Pancreas (tissue), 10 donors: ENCODE results near the gene VSIR. TPM values are rescaled to one million over a fixed set of nuclear protein-coding genes. Genes with fewer than 3 reads are reported as not detected.

Experiments
- ATAC-seq, 4 donors: fragments of 200-7000 bp; cut with Tn5 transposase; one replicate each; pipeline versions ENCODE4 v1.8.0 to v1.9.1; 2020; ENCODE audit warnings: mild to moderate bottlenecking in 4 of 4, moderate library complexity in 4 of 4
- DNase-seq, 6 donors: peaks; one replicate each; pipeline ENCODE4 v3.0.0-alpha.2; 2020
- FAIRE-seq: peaks from 2 replicates; lab custom pipeline; 2012; peaks lifted over from hg19 to GRCh38; lab: Jason Lieb, UNC
- H3K27ac ChIP-seq, 4 donors: fragments of 200-600 bp; sonication (generic); 1 replicate in 3 of 4; 2 replicates in 1 of 4; pipeline versions ENCODE4 v1.5.0 to v1.8.0; 2020
- H3K27me3 ChIP-seq, 4 donors: fragments of 200-600 bp; one replicate each; pipeline ENCODE4 v1.8.0; 2021
- H3K36me3 ChIP-seq, 3 donors: fragments of 200-600 bp; sonication (generic) in 1 of 3; one replicate each; pipeline versions ENCODE4 v1.5.0 to v1.8.0; 2020 to 2021
- H3K4me1 ChIP-seq, 3 donors: fragments of 200-600 bp; one replicate each; pipeline ENCODE4 v1.8.0; 2021
- H3K4me3 ChIP-seq, 4 donors: fragments of 200-600 bp; sonication (generic) in 2 of 4; one replicate each; pipeline versions ENCODE4 v1.5.0 to v1.8.0; 2020 to 2021
- H3K9me3 ChIP-seq, 4 donors: fragments of 200-600 bp; one replicate each; pipeline ENCODE4 v1.8.0; 2021
- WGBS, 2 donors: extraction: QIAGEN DNeasy Blood & Tissue Kit; methylation state at CpG; one replicate each; pipeline ENCODE4 v1.1.7; 2013; 5-methylcytosine and 5-hydroxymethylcytosine counted together
- intact Hi-C, 3 donors: fragments of 100-400 bp; cut with DNase I; formaldehyde crosslinking; loops; one replicate each; pipeline versions ENCODE4 v1.11.1 to v1.14.2; 2022
- polyA plus RNA-seq, 2 donors: library from polyadenylated mRNA; stranded (reverse); fragments of 200-250 nt; gene quantifications; one replicate each; pipeline ENCODE4 v1.2.3, GENCODE V29; 2013
- total RNA-seq, 6 donors: library from RNA; stranded (reverse); fragmentation: NEBNext Ultra II Directional in 4 of 6; extraction: Animal tissue kit (Norgen Biotek cat#: 25700) in 4 of 6; gene quantifications; one replicate each; pipeline versions ENCODE4 v1.2.1 to v1.2.4, GENCODE V29; 2021 to 2023
- TF ChIP-seq, protein P1 (sequence below), 4 donors: fragments of 200-600 bp; sonication (generic) in 3 of 4; IDR thresholded peaks; one replicate each; pipeline versions ENCODE4 v1.5.0 to v1.8.0; 2021; ENCODE audit warnings: antibody characterized with exemption in 4 of 4
- donor health status: healthy with polysubstance abuse.
- donor health status: DM: no; HTN: no; CAD: no; lungs with moderate emphysema.
- donor health status: DM: no; HTN: no; CAD: no.
- donor health status: control.
- donor health status: control.
- donor health status: Bipolar disorder and iron deficiency.
- donor health status: DM: yes; HTN: yes; CAD: no.
- donor health status: DM: no; HTN: no; CAD: no.
- donor health status: DM: no; HTN: no; CAD: no.
- donor health status: DM: yes; HTN: yes; CAD: no.

Gene VSIR
- total and polyA plus RNA-seq, 8 donors: 3.7 to 27.6 (median 9.3) TPM

DNA sequence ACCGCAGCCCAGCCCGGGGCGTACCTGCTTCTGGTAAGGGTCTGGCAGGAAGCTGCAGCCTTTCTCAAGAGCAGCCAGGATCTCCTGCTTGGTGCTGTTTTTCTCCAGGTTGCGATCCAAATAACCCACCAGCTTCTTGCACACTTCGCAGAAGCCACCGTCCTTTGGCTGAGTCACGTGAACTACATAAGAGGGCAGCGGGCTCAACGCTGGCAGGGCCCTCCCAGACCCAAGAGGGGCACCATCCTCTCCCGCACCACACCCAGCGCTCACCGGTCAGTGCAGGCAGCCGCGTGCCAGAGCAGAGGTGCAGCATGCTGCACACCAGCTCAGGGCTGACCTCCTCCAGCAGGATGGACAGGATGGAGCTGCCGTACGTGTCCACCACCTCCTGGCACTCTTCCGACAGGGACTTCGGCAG, 46.1 kb upstream of the VSIR start:
- H3K36me3 ChIP-seq: peaks cover 16 to 91% (median 52%) of the 10 kb centered on the region in 3 donors
- ATAC-seq (no peak), FAIRE-seq (no peak), DNase-seq (peak in 1 of 6 donors; percentile 64)
- intact Hi-C loops: loop anchor here in 1 of 3 donors (10.0 kb wide), 1 partner anchor 435 kb away; no protein-coding TSS in a partner anchor
- no peak overlapping the region for H3K27ac ChIP-seq
- no peaks in the 10 kb centered on the region for H3K4me1 ChIP-seq
- no peaks in the 10 kb centered on the region for H3K9me3 ChIP-seq
- H3K4me3 ChIP-seq: no peak overlapping the region
- H3K27me3 ChIP-seq: no peaks in the 10 kb centered on the region
- 92 to 95% methylated on average over 18 of the region's 18 CpGs for WGBS, 2 donors
- TF ChIP-seq, protein P1, sequence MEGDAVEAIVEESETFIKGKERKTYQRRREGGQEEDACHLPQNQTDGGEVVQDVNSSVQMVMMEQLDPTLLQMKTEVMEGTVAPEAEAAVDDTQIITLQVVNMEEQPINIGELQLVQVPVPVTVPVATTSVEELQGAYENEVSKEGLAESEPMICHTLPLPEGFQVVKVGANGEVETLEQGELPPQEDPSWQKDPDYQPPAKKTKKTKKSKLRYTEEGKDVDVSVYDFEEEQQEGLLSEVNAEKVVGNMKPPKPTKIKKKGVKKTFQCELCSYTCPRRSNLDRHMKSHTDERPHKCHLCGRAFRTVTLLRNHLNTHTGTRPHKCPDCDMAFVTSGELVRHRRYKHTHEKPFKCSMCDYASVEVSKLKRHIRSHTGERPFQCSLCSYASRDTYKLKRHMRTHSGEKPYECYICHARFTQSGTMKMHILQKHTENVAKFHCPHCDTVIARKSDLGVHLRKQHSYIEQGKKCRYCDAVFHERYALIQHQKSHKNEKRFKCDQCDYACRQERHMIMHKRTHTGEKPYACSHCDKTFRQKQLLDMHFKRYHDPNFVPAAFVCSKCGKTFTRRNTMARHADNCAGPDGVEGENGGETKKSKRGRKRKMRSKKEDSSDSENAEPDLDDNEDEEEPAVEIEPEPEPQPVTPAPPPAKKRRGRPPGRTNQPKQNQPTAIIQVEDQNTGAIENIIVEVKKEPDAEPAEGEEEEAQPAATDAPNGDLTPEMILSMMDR (IDR thresholded peaks at IDR 0.05): no peak

DNA sequence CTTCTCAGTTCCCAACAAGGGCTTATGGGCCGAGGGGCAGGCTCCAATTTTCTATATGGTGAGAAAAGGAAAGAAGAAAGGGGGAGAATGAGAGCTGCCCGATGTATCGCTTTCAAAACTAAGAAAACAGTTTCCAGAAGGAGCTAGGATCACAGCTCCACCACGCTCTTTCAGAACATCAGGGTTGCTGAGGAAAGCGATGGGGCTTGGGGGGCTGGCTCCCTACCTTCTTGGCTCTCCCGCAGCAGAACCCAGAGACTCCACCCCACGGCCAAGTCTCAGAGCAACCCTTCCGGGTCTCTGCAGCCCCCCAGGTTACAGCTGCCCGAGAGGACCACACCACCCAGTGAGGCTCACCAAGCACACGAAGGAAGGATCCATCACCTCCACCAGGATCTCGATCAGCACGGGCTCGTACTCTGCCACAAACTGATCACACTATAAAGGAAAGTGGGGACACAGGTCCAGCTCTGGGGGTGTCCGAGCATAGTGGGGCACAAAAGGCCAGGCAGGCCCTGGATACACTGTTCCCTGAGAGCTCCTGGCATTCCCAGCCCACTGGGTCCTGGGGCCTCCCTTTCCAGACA, 45.4 kb upstream of the VSIR start:
- DNase-seq (no peak), ATAC-seq (no peak), FAIRE-seq (no peak)
- H3K27ac ChIP-seq: no peak overlapping the region
- WGBS, 2 donors: 89 to 98% methylated on average over 14 of the region's 14 CpGs
- peaks cover 16 to 85% (median 47%) of the 10 kb centered on the region in 3 donors for H3K36me3 ChIP-seq
- no peaks in the 10 kb centered on the region for H3K27me3 ChIP-seq
- H3K9me3 ChIP-seq: no peaks in the 10 kb centered on the region
- H3K4me1 ChIP-seq: no peaks in the 10 kb centered on the region
- intact Hi-C loops: loop anchor here in 1 of 3 donors (10.0 kb wide), 1 partner anchor 434 kb away; no protein-coding TSS in a partner anchor
- TF ChIP-seq, protein P1 (IDR thresholded peaks at IDR 0.05): no peak
- no peak overlapping the region for H3K4me3 ChIP-seq

DNA sequence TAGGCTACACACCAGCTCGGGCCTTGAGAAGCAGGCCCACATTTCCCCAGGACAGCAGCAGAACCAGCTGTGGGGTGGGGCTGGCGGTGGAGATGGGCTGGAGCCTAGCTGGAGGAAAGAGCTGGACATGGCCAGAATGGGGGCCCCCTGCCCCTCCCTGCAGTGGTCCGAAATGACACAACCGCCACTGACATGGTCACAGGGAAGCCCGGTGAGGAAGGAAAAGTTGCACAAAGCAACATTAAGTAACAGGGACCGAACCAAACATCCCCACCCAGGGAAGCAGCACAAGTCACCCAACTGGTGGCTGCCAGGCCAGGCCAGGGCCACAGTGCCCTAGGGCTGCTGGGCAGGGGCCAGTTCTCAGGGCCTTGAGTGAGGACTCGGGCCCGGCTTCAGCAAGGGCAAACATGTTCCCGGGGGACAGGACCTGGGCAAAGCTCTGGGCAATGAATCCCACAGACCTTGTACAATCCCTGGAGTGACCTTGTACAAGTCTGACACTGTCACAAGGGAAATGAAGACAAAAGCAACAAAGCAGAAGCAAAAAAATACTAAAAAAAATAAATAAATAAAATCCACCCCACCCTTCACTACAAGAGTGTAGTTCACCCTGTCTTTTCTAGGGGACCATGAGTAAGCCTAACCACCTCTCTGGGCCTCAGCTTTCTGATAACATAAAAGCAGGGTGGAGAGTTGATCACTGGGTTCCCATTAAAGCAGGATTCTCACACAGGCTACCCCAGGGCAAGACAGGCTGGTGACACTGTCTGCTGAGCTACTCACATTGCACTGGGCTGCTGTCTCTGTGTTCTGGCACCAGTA, 44.7 kb upstream of the VSIR start:
- TF ChIP-seq, protein P1 (IDR thresholded peaks at IDR 0.05): no peak
- intact Hi-C loops: loop anchor here in 1 of 3 donors (10.0 kb wide), 1 partner anchor 433 kb away; no protein-coding TSS in a partner anchor
- H3K27ac ChIP-seq: peak overlapping the region in 1 of 4 donors; percentile 2
- ATAC-seq (peak in 3 of 4 donors; percentile 12 to 31 (median 28)), FAIRE-seq (no peak), DNase-seq (peak in 1 of 6 donors; percentile 55)
- H3K27me3 ChIP-seq: no peaks in the 10 kb centered on the region
- 57 to 67% methylated on average over 9 of the region's 9 CpGs for WGBS, 2 donors
- peaks cover 16 to 77% (median 47%) of the 10 kb centered on the region in 3 donors for H3K36me3 ChIP-seq
- H3K4me1 ChIP-seq: no peaks in the 10 kb centered on the region
- H3K4me3 ChIP-seq: no peak overlapping the region
- H3K9me3 ChIP-seq: no peaks in the 10 kb centered on the region

DNA sequence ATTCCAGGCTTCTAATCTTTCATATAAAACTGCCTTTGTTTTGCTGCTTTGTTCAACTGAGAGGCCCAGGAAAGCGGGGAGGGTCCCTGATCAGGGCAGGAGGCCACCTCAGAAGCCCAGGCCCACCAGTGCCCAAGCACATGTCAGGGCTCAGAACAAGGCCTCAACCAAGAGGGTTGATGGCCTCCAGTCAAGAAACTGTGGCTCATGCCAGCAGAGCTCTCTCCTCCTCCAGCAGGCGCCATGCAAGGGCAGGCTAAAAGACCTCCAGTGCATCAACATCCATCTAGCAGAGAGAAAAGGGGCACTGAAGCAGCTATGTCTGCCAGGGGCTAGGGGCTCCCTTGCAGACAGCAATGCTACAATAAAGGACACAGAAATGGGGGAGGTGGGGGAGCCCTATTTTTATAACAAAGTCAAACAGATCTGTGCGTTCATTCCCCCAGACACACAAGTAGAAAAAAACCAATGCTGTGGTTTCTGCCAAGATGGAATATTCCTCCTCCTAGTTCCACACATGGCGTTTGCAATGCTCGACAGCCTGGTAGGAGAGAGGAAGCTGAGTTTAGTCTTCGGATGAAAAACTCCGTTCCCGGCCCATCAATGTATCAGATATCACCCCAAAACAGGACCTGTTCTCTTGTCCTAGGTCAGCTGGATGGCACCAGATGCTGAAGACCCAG, 43.8 kb upstream of the VSIR start:
- peaks cover 16 to 70% (median 47%) of the 10 kb centered on the region in 3 donors for H3K36me3 ChIP-seq
- H3K4me3 ChIP-seq: no peak overlapping the region
- ATAC-seq (no peak), FAIRE-seq (no peak), DNase-seq (no peak)
- H3K9me3 ChIP-seq: no peaks in the 10 kb centered on the region
- TF ChIP-seq, protein P1 (IDR thresholded peaks at IDR 0.05): no peak
- intact Hi-C loops: loop anchor here in 1 of 3 donors (10.0 kb wide), 1 partner anchor 432 kb away; no protein-coding TSS in a partner anchor
- 87 to 91% methylated on average over 8 of the region's 8 CpGs for WGBS, 2 donors
- H3K4me1 ChIP-seq: no peaks in the 10 kb centered on the region
- H3K27ac ChIP-seq: no peak overlapping the region
- no peaks in the 10 kb centered on the region for H3K27me3 ChIP-seq
